ENCODE measurements around the gene ELOVL5.
"Not testable (repeated sequence)": the region's sequence is repeated elsewhere in the genome, so short reads cannot be mapped to it uniquely, and the experiment has no call there.

ELOVL5 gene

GRCh38 chr6:53359095-53359842 is 10.5 kb upstream of the ELOVL5 start:
- peak; percentile 85 for DNase-seq (ENCODE audit: low read depth)

GRCh38 chr6:53358440-53359094 is 9.8 kb upstream of the ELOVL5 start:
- no peak for DNase-seq (ENCODE audit: low read depth)

- DNase-seq (ENCODE audit: low read depth), result no peak
Measured at GRCh38 chr6:53357576-53358360, 9.0 kb upstream of the ELOVL5 start.

GRCh38 chr6:53353624-53354023 is 4.9 kb upstream of the ELOVL5 start:
- DNase-seq (ENCODE audit: low read depth), result no peak

- no peak for DNase-seq (ENCODE audit: low read depth)
Measured at GRCh38 chr6:53352360-53352759, 3.6 kb upstream of the ELOVL5 start.

- DNase-seq (ENCODE audit: low read depth), result no peak
Measured at GRCh38 chr6:53349209-53349693, 501 bp upstream of the ELOVL5 start.

- no peak for DNase-seq (ENCODE audit: low read depth)
Measured at GRCh38 chr6:53347921-53348370, 804 bp downstream of the ELOVL5 start.

- no peak for DNase-seq (ENCODE audit: low read depth)
Measured at GRCh38 chr6:53347250-53347920, 1.4 kb downstream of the ELOVL5 start.

- DNase-seq (ENCODE audit: low read depth), result not testable (repeated sequence)
Measured at GRCh38 chr6:53346049-53346448, 2.7 kb downstream of the ELOVL5 start.

GRCh38 chr6:53344969-53345368 is 3.8 kb downstream of the ELOVL5 start:
- no peak for DNase-seq (ENCODE audit: low read depth)

GRCh38 chr6:53343092-53343491 is 5.7 kb downstream of the ELOVL5 start:
- no peak for DNase-seq (ENCODE audit: low read depth)

- no peak for DNase-seq (ENCODE audit: low read depth)
Measured at GRCh38 chr6:53342217-53342616, 6.5 kb downstream of the ELOVL5 start.

GRCh38 chr6:53340536-53340935 is 8.2 kb downstream of the ELOVL5 start:
- DNase-seq (ENCODE audit: low read depth), result no peak

- no peak for DNase-seq (ENCODE audit: low read depth)
Measured at GRCh38 chr6:53339424-53339823, 9.3 kb downstream of the ELOVL5 start.

GRCh38 chr6:53338304-53338703 is 10.4 kb downstream of the ELOVL5 start:
- no peak for DNase-seq (ENCODE audit: low read depth)

- DNase-seq (ENCODE audit: low read depth), result no peak
Measured at GRCh38 chr6:53336070-53336469, 12.7 kb downstream of the ELOVL5 start.

- DNase-seq (ENCODE audit: low read depth), result no peak
Measured at GRCh38 chr6:53335224-53335994, 13.3 kb downstream of the ELOVL5 start.

- no peak for DNase-seq (ENCODE audit: low read depth)
Measured at GRCh38 chr6:53333439-53334408, 15.0 kb downstream of the ELOVL5 start.

- no peak for DNase-seq (ENCODE audit: low read depth)
Measured at GRCh38 chr6:53331678-53332077, 17.1 kb downstream of the ELOVL5 start.

- DNase-seq (ENCODE audit: low read depth), result no peak
Measured at GRCh38 chr6:53330137-53330536, 18.6 kb downstream of the ELOVL5 start.
